Measurements from ENCODE around the gene OTX1. TPM values are rescaled to one million over a fixed set of nuclear protein-coding genes. Genes with fewer than 3 reads are reported as not detected.
A peak's percentile ranks its signal among the peaks of the same experiment; 100 is the strongest.

OTX1 gene
- total RNA-seq, 2 donors from 2014 or later: 11.7 to 19.0 TPM

DNA sequence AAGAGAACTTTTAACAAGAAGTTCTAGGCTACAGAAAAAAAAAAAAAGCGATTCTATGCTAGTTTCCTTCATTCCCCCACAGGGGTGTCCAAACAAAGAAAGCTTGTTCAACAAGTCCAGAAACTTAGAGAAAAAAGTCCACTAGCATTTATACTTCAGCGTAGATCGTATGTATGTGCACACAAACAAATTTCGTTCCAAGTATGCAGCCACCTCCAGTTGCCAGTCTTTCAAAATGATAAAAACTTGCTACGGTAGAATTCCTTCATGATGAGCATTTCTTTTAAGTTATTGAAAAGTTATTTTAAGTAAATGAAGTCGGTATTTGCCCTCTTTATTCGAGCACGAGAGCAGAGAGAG lies 3.7 kb upstream of the OTX1 start:
- Histone ChIP-seq H3K4me3 (ENCODE audit: low read length) (peak overlapping the region; percentile 77), H3K9ac (ENCODE audit: extremely low read depth, low read length, poor library complexity, severe bottlenecking) (no peak overlapping the region), H3K27me3 (ENCODE audit: control insufficient read depth, insufficient read depth, low read length, poor library complexity, severe bottlenecking) (peaks cover 77% of the 10 kb centered on the region), H3K9me3 (ENCODE audit: control insufficient read depth, low read length) (no peaks in the 10 kb centered on the region), H3K4me1 (ENCODE audit: control insufficient read depth, insufficient read depth, low read length) (peaks cover 16% of the 10 kb centered on the region), H3K36me3 (ENCODE audit: control insufficient read depth, insufficient read depth, low read length) (no peaks in the 10 kb centered on the region), H3K27ac (ENCODE audit: low read depth, low read length) (no peak overlapping the region)
- 3 to 6% methylated on average over 6 to 8 of the region's 8 CpGs for WGBS, 2 experiments (ENCODE audit: insufficient coverage in 1 of 2, insufficient read length in 1 of 2)
- no peak for DNase-seq
- H3K4me1 Mint-ChIP-seq: peaks cover 43% of the 10 kb centered on the region
- H3K27ac Mint-ChIP-seq: no peak overlapping the region
- H3K4me3 Mint-ChIP-seq: peak overlapping the region; percentile 78
- peaks cover 67% of the 10 kb centered on the region for H3K27me3 Mint-ChIP-seq (ENCODE audit: insufficient read depth)
- H3K36me3 Mint-ChIP-seq (ENCODE audit: low read depth): no peaks in the 10 kb centered on the region
- no peaks in the 10 kb centered on the region for H3K9me3 Mint-ChIP-seq
- no peak for TF ChIP-seq CTCF (conservative IDR thresholded peaks at IDR 0.05)

GRCh38 chr2:63047321-63048279 lies 3.0 kb upstream of the OTX1 start:
- Histone ChIP-seq H3K36me3 (ENCODE audit: control insufficient read depth, insufficient read depth, low read length) (no peaks in the 10 kb centered on the region), H3K27ac (ENCODE audit: low read depth, low read length) (no peak overlapping the region), H3K9me3 (ENCODE audit: control insufficient read depth, low read length) (no peaks in the 10 kb centered on the region), H3K9ac (ENCODE audit: extremely low read depth, low read length, poor library complexity, severe bottlenecking) (no peak overlapping the region), H3K4me3 (ENCODE audit: low read length) (peak overlapping the region; percentile 77), H3K27me3 (ENCODE audit: control insufficient read depth, insufficient read depth, low read length, poor library complexity, severe bottlenecking) (peaks cover 83% of the 10 kb centered on the region), H3K4me1 (ENCODE audit: control insufficient read depth, insufficient read depth, low read length) (peaks cover 16% of the 10 kb centered on the region)
- WGBS, 2 experiments (ENCODE audit: insufficient coverage in 1 of 2, insufficient read length in 1 of 2): 1% methylated on average over 33 to 71 of the region's 71 CpGs
- Mint-ChIP-seq H3K27ac (peak overlapping the region; percentile 58), H3K4me1 (peaks cover 49% of the 10 kb centered on the region), H3K4me3 (peak overlapping the region; percentile 78), H3K27me3 (ENCODE audit: insufficient read depth) (peaks cover 74% of the 10 kb centered on the region), H3K36me3 (ENCODE audit: low read depth) (peaks cover 2% of the 10 kb centered on the region), H3K9me3 (no peaks in the 10 kb centered on the region)
- DNase-seq: peak; percentile 85
- peak; percentile 39 for TF ChIP-seq CTCF (conservative IDR thresholded peaks at IDR 0.05)

- Histone ChIP-seq H3K36me3 (ENCODE audit: control insufficient read depth, insufficient read depth, low read length) (no peaks in the 10 kb centered on the region), H3K9me3 (ENCODE audit: control insufficient read depth, low read length) (no peaks in the 10 kb centered on the region), H3K9ac (ENCODE audit: extremely low read depth, low read length, poor library complexity, severe bottlenecking) (no peak overlapping the region), H3K4me3 (ENCODE audit: low read length) (peak overlapping the region; percentile 77), H3K4me1 (ENCODE audit: control insufficient read depth, insufficient read depth, low read length) (peaks cover 14% of the 10 kb centered on the region), H3K27ac (ENCODE audit: low read depth, low read length) (no peak overlapping the region), H3K27me3 (ENCODE audit: control insufficient read depth, insufficient read depth, low read length, poor library complexity, severe bottlenecking) (peaks cover 93% of the 10 kb centered on the region)
- peaks cover 54% of the 10 kb centered on the region for H3K4me1 Mint-ChIP-seq
- WGBS, 2 experiments (ENCODE audit: insufficient coverage in 1 of 2, insufficient read length in 1 of 2): 0 to 1% methylated on average over 33 to 61 of the region's 61 CpGs
- peak; percentile 82 for DNase-seq
- no peaks in the 10 kb centered on the region for H3K9me3 Mint-ChIP-seq
- H3K4me3 Mint-ChIP-seq: peak overlapping the region; percentile 78
- TF ChIP-seq CTCF (conservative IDR thresholded peaks at IDR 0.05): no peak
- peaks cover 10% of the 10 kb centered on the region for H3K36me3 Mint-ChIP-seq (ENCODE audit: low read depth)
- peaks cover 84% of the 10 kb centered on the region for H3K27me3 Mint-ChIP-seq (ENCODE audit: insufficient read depth)
- peak overlapping the region; percentile 52 for H3K27ac Mint-ChIP-seq
Measured at GRCh38 chr2:63048367-63049171, 2.1 kb upstream of the OTX1 start.

Measured in endodermal cell (in vitro differentiated cells).